IMR-90 (cell line): ENCODE results near the gene PROSER2.

Source experiments
- CEBPB ChIP-seq: IDR thresholded peaks from 2 replicates; pipeline ENCODE4 v1.6.1; 2012; ENCODE audit warnings: low read depth, low read length, improper control_type of control experiment
- CHD1 ChIP-seq: IDR thresholded peaks from 2 replicates; pipeline ENCODE4 v1.6.1; 2012; ENCODE audit warnings: low read depth, low read length, improper control_type of control experiment
- CTCF ChIP-seq: conservative IDR thresholded peaks from 2 replicates; pipeline ENCODE4 v1.5.1; 2012; ENCODE audit warnings: mild to moderate bottlenecking, low read depth, low read length, improper control_type of control experiment
- MXI1 ChIP-seq: IDR thresholded peaks from 2 replicates; pipeline ENCODE4 v1.6.1; 2012; ENCODE audit warnings: low read depth, mild to moderate bottlenecking, low read length, moderate library complexity, borderline replicate concordance
- RCOR1 ChIP-seq: IDR thresholded peaks from 2 replicates; pipeline ENCODE4 v1.6.1; 2012; ENCODE audit warnings: mild to moderate bottlenecking, low read length, improper control_type of control experiment; ENCODE audit not compliant: insufficient replicate concordance

GRCh38 chr10:11870461-11870780 is 47.3 kb downstream of the PROSER2 start:
- no peak for TF ChIP-seq MXI1
- TF ChIP-seq RCOR1, result no peak
- no peak for TF ChIP-seq CTCF
- TF ChIP-seq CEBPB, result no peak
- TF ChIP-seq CHD1, result no peak
